ENCODE results near the gene TIGD4. TPM values are rescaled to one million over a fixed set of nuclear protein-coding genes. Genes with fewer than 3 reads are reported as not detected.
A peak's percentile ranks its signal among the peaks of the same experiment; 100 is the strongest.

Gene TIGD4
- total RNA-seq: under 0.01 TPM in 2 replicates

DNA sequence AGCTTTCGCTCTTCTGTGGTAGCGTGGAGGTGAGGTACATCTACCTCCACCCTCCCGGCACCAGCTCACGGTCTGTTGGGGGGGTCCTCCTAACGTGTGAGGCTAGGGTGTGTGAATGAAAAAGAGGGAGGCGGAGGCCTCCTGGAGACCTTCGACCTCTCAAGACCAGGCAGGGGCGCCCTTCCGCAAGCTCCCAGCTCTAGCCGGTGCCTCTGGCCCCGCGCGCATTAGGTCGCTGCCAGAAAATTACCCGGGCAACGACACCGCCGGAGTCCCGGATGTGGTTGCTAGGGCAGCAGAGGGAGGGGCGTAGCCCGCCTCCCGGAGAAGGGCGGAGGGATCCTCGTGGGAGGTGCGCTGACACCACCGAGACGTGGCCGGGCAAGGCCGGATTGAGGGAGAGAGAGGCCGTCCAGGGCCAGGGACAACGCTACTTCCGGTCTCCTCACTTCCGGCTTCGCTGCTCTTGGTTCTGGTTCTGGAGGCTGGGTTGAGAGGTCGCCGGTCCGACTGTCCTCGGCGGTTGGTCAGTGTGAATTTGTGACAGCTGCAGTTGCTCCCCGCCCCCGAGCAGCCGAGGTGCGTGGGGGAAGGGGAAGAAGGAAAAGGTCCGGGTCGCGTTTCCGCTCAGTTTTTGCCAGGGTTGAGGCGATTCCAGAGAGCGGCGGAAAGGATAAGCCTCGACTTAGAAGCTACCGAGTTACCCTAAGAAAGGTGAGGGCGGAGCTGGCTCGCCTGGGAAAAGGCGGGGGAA is at the start of gene TIGD4, which contains the start of gene ARFIP1:
TSS of gene TIGD4 (minus strand) at position 218 of the 754 bp plus-strand sequence. CDS start 8,726 bp downstream, outside the sequence.
TSS of gene ARFIP1 (plus strand) at position 442 of the 754 bp plus-strand sequence. CDS start 49,680 bp downstream, outside the sequence.
- peak; percentile 20 for TF ChIP-seq CTCF (IDR thresholded peaks at IDR 0.05; ENCODE audit: insufficient read depth, low read depth, low read length)
- peak within 1 kb of the TSS; percentile 91 for H3K4me3 ChIP-seq (ENCODE audit: low read depth, low read length)
- peak; percentile 97 for DNase-seq (ENCODE audit: low read depth)

DNA sequence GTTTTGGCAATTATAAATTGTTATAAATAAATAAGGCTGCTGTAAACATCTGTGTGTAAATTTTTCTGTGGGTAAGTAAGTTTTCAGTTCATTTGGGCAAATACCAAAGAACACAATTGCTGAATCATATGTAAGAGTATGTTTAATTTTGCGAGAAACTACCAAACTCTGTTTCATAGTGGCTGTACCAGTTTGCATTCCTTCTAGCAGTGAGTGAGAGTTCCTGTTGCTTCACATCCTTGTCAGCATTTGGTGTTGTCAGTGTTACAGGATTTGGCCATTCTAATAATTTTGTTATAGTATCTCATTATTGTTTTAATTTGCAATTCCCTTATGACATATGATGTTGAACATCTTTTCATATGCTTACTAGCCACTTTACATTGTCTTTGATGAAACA is 48.6 kb upstream of the TIGD4 start:
- DNase-seq (ENCODE audit: low read depth): no peak
- no peak overlapping the region for H3K4me3 ChIP-seq (ENCODE audit: low read depth, low read length)

DNA sequence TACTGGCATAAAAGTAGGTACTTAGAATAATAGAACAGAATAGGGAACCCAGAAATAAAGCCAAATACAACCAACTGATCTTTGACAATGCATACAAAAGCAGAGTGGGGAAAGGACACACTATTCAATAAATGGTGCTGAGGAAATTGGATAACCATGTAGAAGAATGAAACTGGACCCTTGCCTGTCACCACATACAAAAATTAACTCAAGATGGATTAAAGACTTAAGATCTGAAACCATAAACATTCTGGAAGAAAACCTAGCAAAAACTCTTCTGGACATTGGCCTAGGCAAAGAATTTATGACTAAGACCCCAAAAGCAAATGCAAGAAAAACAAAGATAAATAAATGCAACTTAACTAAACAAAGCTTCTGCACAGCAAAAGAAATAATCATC is 45.8 kb upstream of the TIGD4 start:
- DNase-seq (ENCODE audit: low read depth): no peak
- H3K4me3 ChIP-seq (ENCODE audit: low read depth, low read length): no peak overlapping the region
- TF ChIP-seq CTCF (IDR thresholded peaks at IDR 0.05; ENCODE audit: insufficient read depth, low read depth, low read length): no peak

More for the DNA sequence above, 48.6 kb upstream of the TIGD4 start:
- TF ChIP-seq CTCF (IDR thresholded peaks at IDR 0.05; ENCODE audit: insufficient read depth, low read depth, low read length): no peak

- no peak for DNase-seq (ENCODE audit: low read depth)
- H3K4me3 ChIP-seq (ENCODE audit: low read depth, low read length): no peak overlapping the region
- no peak for TF ChIP-seq CTCF (IDR thresholded peaks at IDR 0.05; ENCODE audit: insufficient read depth, low read depth, low read length)
These were observed 45.0 kb upstream of the TIGD4 start for GRCh38 chr4:152824561-152824960.

- H3K4me3 ChIP-seq (ENCODE audit: low read depth, low read length): no peak overlapping the region
- no peak for DNase-seq (ENCODE audit: low read depth)
- no peak for TF ChIP-seq CTCF (IDR thresholded peaks at IDR 0.05; ENCODE audit: insufficient read depth, low read depth, low read length)
These were observed 42.8 kb upstream of the TIGD4 start for GRCh38 chr4:152822323-152822722.

- DNase-seq (ENCODE audit: low read depth): no peak
- H3K4me3 ChIP-seq (ENCODE audit: low read depth, low read length): no peak overlapping the region
- TF ChIP-seq CTCF (IDR thresholded peaks at IDR 0.05; ENCODE audit: insufficient read depth, low read depth, low read length): no peak
These were observed 40.5 kb upstream of the TIGD4 start for GRCh38 chr4:152820073-152820472.
